Natural killer cell treated with Interleukin-12 subunit alpha and Interleukin-12 subunit beta and Interleukin-15 and Interleukin-18, amount 100 ng/mL, for 72 hours (primary cell): ENCODE results near the gene KSR2. TPM values are rescaled to one million over a fixed set of nuclear protein-coding genes. Genes with fewer than 3 reads are reported as not detected.
"Not testable (repeated sequence)": the region's sequence is repeated elsewhere in the genome, so short reads cannot be mapped to it uniquely, and the experiment has no call there.

ENCODE experiments used
- ATAC-seq, 2 donors: fragments of 150-1000 bp; cut with Tn5 transposase in 1 of 2; sonication (Bioruptor Pico), chemical (Tn5 transposase) in 1 of 2; 2 replicates each; pipeline ENCODE4 v1.10.0; 2021
- DNase-seq: peaks from one replicate; pipeline ENCODE4 v3.0.0; 2022; ENCODE audit warnings: low spot score
- H3K27ac Mint-ChIP-seq, 2 donors: 1 replicate in 1 of 2; 2 replicates in 1 of 2; pipeline ENCODE4 v1.8.0; 2022; ENCODE audit warnings: mixed read lengths in 2 of 2, mild to moderate bottlenecking in 1 of 2, moderate library complexity in 1 of 2
- H3K27me3 Mint-ChIP-seq, 2 donors: 1 replicate in 1 of 2; 2 replicates in 1 of 2; pipeline ENCODE4 v1.8.0; 2022; ENCODE audit warnings: mixed read lengths in 2 of 2
- H3K36me3 Mint-ChIP-seq: one replicate; pipeline ENCODE4 v1.8.0; 2022; ENCODE audit warnings: mixed read lengths
- H3K4me1 Mint-ChIP-seq, 2 donors: 1 replicate in 1 of 2; 2 replicates in 1 of 2; pipeline ENCODE4 v1.8.0; 2022; ENCODE audit warnings: low read depth in 2 of 2, mixed read lengths in 2 of 2, mild to moderate bottlenecking in 1 of 2
- H3K4me3 Mint-ChIP-seq: one replicate; pipeline ENCODE4 v1.8.0; 2022; ENCODE audit warnings: mixed read lengths
- H3K9me3 Mint-ChIP-seq: 2 replicates; pipeline ENCODE4 v1.8.0; 2022; ENCODE audit warnings: mixed read lengths
- total RNA-seq, 2 donors: library from RNA; stranded (reverse); gene quantifications; one replicate each; pipeline ENCODE4 v1.2.3, GENCODE V29; 2022

The KSR2 gene
- total RNA-seq, 2 donors from 2014 or later = not detected

GRCh38 chr12:117641885-117642284 is 326.9 kb downstream of the KSR2 start:
- no peak overlapping the region for H3K27ac Mint-ChIP-seq
- H3K4me3 Mint-ChIP-seq = no peak overlapping the region
- no peaks in the 10 kb centered on the region for H3K4me1 Mint-ChIP-seq
- DNase-seq (no peak), ATAC-seq (no peak)
- peaks cover 2 to 4% of the 10 kb centered on the region in 2 donors for H3K27me3 Mint-ChIP-seq
- no peaks in the 10 kb centered on the region for H3K36me3 Mint-ChIP-seq
- H3K9me3 Mint-ChIP-seq = peaks cover 2% of the 10 kb centered on the region

- Mint-ChIP-seq H3K27me3 (no peaks in the 10 kb centered on the region), H3K9me3 (peaks cover 2% of the 10 kb centered on the region), H3K4me1 (no peaks in the 10 kb centered on the region), H3K36me3 (no peaks in the 10 kb centered on the region), H3K27ac (no peak overlapping the region), H3K4me3 (no peak overlapping the region)
- ATAC-seq (no peak), DNase-seq (no peak)
Observed at GRCh38 chr12:117640511-117640910, 328.3 kb downstream of the KSR2 start.

GRCh38 chr12:117629454-117629853 is 339.3 kb downstream of the KSR2 start:
- H3K4me1 Mint-ChIP-seq = no peaks in the 10 kb centered on the region
- no peaks in the 10 kb centered on the region for H3K36me3 Mint-ChIP-seq
- peaks cover 12% of the 10 kb centered on the region for H3K9me3 Mint-ChIP-seq

GRCh38 chr12:117628711-117629110 is 340.1 kb downstream of the KSR2 start:
- H3K27ac Mint-ChIP-seq, H3K4me1 Mint-ChIP-seq, DNase-seq, ATAC-seq, H3K4me3 Mint-ChIP-seq, H3K36me3 Mint-ChIP-seq: not testable (repeated sequence)
- H3K9me3 Mint-ChIP-seq = peaks cover 12% of the 10 kb centered on the region
- peaks cover 5 to 29% of the 10 kb centered on the region in 2 donors for H3K27me3 Mint-ChIP-seq

More at GRCh38 chr12:117629454-117629853, 339.3 kb downstream of the KSR2 start:
- Mint-ChIP-seq H3K4me3 (no peak overlapping the region), H3K27ac (no peak overlapping the region), H3K27me3 (peaks cover 5 to 29% of the 10 kb centered on the region in 2 donors)
- ATAC-seq = no peak
- DNase-seq = no peak

GRCh38 chr12:117622741-117623140 is 346.0 kb downstream of the KSR2 start:
- Mint-ChIP-seq H3K27ac (no peak overlapping the region), H3K4me1 (no peaks in the 10 kb centered on the region), H3K27me3 (peaks cover 3 to 14% of the 10 kb centered on the region in 2 donors), H3K4me3 (no peak overlapping the region), H3K9me3 (peaks cover 10% of the 10 kb centered on the region), H3K36me3 (no peaks in the 10 kb centered on the region)
- no peak for DNase-seq
- no peak for ATAC-seq

- no peak for DNase-seq
- Mint-ChIP-seq H3K27me3 (peaks cover 4 to 12% of the 10 kb centered on the region in 2 donors), H3K9me3 (peaks cover 11% of the 10 kb centered on the region), H3K36me3 (no peaks in the 10 kb centered on the region), H3K4me3 (no peak overlapping the region), H3K27ac (no peak overlapping the region), H3K4me1 (no peaks in the 10 kb centered on the region)
- ATAC-seq = no peak
Observed at GRCh38 chr12:117622087-117622486, 346.7 kb downstream of the KSR2 start.

GRCh38 chr12:117607778-117608177 is 361.0 kb downstream of the KSR2 start:
- Mint-ChIP-seq H3K27ac (no peak overlapping the region), H3K36me3 (no peaks in the 10 kb centered on the region), H3K27me3 (peaks cover 2 to 7% of the 10 kb centered on the region in 2 donors), H3K4me1 (no peaks in the 10 kb centered on the region), H3K4me3 (no peak overlapping the region), H3K9me3 (no peaks in the 10 kb centered on the region)
- ATAC-seq (no peak), DNase-seq (no peak)

GRCh38 chr12:117606945-117607344 is 361.8 kb downstream of the KSR2 start:
- no peaks in the 10 kb centered on the region for H3K36me3 Mint-ChIP-seq
- ATAC-seq = no peak
- peaks cover 2 to 6% of the 10 kb centered on the region in 2 donors for H3K27me3 Mint-ChIP-seq
- H3K4me3 Mint-ChIP-seq = no peak overlapping the region
- no peak for DNase-seq
- H3K27ac Mint-ChIP-seq = no peak overlapping the region
- H3K4me1 Mint-ChIP-seq = no peaks in the 10 kb centered on the region
- H3K9me3 Mint-ChIP-seq = no peaks in the 10 kb centered on the region

- no peaks in the 10 kb centered on the region for H3K9me3 Mint-ChIP-seq
Observed at GRCh38 chr12:117606024-117606423, 362.8 kb downstream of the KSR2 start.

GRCh38 chr12:117603316-117604113 is 365.3 kb downstream of the KSR2 start:
- Mint-ChIP-seq H3K4me1 (no peaks in the 10 kb centered on the region), H3K4me3 (no peak overlapping the region), H3K27me3 (peaks cover 6 to 11% of the 10 kb centered on the region in 2 donors), H3K27ac (no peak overlapping the region), H3K9me3 (no peaks in the 10 kb centered on the region), H3K36me3 (no peaks in the 10 kb centered on the region)
- DNase-seq (no peak), ATAC-seq (no peak)

More at GRCh38 chr12:117606024-117606423, 362.8 kb downstream of the KSR2 start:
- no peak overlapping the region for H3K4me3 Mint-ChIP-seq
- no peak for DNase-seq
- H3K27ac Mint-ChIP-seq = no peak overlapping the region
- H3K36me3 Mint-ChIP-seq = no peaks in the 10 kb centered on the region
- no peaks in the 10 kb centered on the region for H3K4me1 Mint-ChIP-seq
- no peak for ATAC-seq
- H3K27me3 Mint-ChIP-seq = peaks cover 0 to 2% of the 10 kb centered on the region in 2 donors

- Mint-ChIP-seq H3K27me3 (peaks cover 6 to 11% of the 10 kb centered on the region in 2 donors), H3K27ac (no peak overlapping the region), H3K4me1 (no peaks in the 10 kb centered on the region), H3K9me3 (no peaks in the 10 kb centered on the region), H3K36me3 (no peaks in the 10 kb centered on the region), H3K4me3 (no peak overlapping the region)
- DNase-seq = no peak
- ATAC-seq = no peak
Observed at GRCh38 chr12:117599849-117600248, 368.9 kb downstream of the KSR2 start.

- no peak for ATAC-seq
Observed at GRCh38 chr12:117596968-117597367, 371.8 kb downstream of the KSR2 start.

GRCh38 chr12:117595751-117596150 is 373.0 kb downstream of the KSR2 start:
- no peaks in the 10 kb centered on the region for H3K36me3 Mint-ChIP-seq
- no peak for ATAC-seq
- no peak overlapping the region for H3K27ac Mint-ChIP-seq
- no peaks in the 10 kb centered on the region for H3K4me1 Mint-ChIP-seq
- DNase-seq = no peak
- no peak overlapping the region for H3K4me3 Mint-ChIP-seq
- no peaks in the 10 kb centered on the region for H3K9me3 Mint-ChIP-seq
- peaks cover 11 to 12% of the 10 kb centered on the region in 2 donors for H3K27me3 Mint-ChIP-seq

More at GRCh38 chr12:117596968-117597367, 371.8 kb downstream of the KSR2 start:
- no peak for DNase-seq
- Mint-ChIP-seq H3K4me1 (no peaks in the 10 kb centered on the region), H3K9me3 (no peaks in the 10 kb centered on the region), H3K4me3 (no peak overlapping the region), H3K27ac (no peak overlapping the region), H3K36me3 (no peaks in the 10 kb centered on the region), H3K27me3 (peaks cover 8 to 11% of the 10 kb centered on the region in 2 donors)

GRCh38 chr12:117594481-117594880 is 374.3 kb downstream of the KSR2 start:
- H3K27ac Mint-ChIP-seq = no peak overlapping the region
- ATAC-seq (peak in 1 of 2 donors; percentile 55), DNase-seq (no peak)
- peaks cover 7 to 9% of the 10 kb centered on the region in 2 donors for H3K27me3 Mint-ChIP-seq
- no peaks in the 10 kb centered on the region for H3K9me3 Mint-ChIP-seq
- H3K36me3 Mint-ChIP-seq = no peaks in the 10 kb centered on the region
- no peak overlapping the region for H3K4me3 Mint-ChIP-seq
- H3K4me1 Mint-ChIP-seq = no peaks in the 10 kb centered on the region
